A673 (cell line): ENCODE measurements around the gene WFDC2.

Source experiments
- CTCF ChIP-seq: fragments of 300-800, 200-600 bp; sonication (generic); conservative IDR thresholded peaks from 2 replicates; pipeline ENCODE4 v1.5.1; 2017; ENCODE audit warnings: low read depth, mild to moderate bottlenecking, antibody characterized with exemption, low read length, moderate library complexity, mixed read lengths
- EZH2 ChIP-seq: fragments of 200-600 bp; sonication (generic); IDR thresholded peaks from 2 replicates; pipeline ENCODE4 v1.6.1; 2017; ENCODE audit warnings: borderline replicate concordance, low read depth, mild to moderate bottlenecking, mixed read lengths, antibody characterized with exemption, low read length; ENCODE audit not compliant: poor library complexity, severe bottlenecking

GRCh38 chr20:45523821-45524220 lies 54.3 kb downstream of the WFDC2 start:
- TF ChIP-seq CTCF: no peak
- TF ChIP-seq EZH2: no peak
